AG09319 (cell line): ENCODE measurements around the gene ZC3H13.

Experiments used
- DNase-seq: peaks from one replicate; pipeline ENCODE4 v3.0.0-alpha.2; 2010; ENCODE audit warnings: low read depth; ENCODE audit errors: extremely low read depth
- CTCF ChIP-seq: IDR thresholded peaks from 2 replicates; pipeline ENCODE4 v1.5.1; 2011; ENCODE audit warnings: low read depth, mild to moderate bottlenecking, inconsistent platforms, low read length, moderate library complexity

The ZC3H13 gene

GRCh38 chr13:46052319-46053161 lies at the start of gene ZC3H13:
TSS of gene ZC3H13 (minus strand) at chr13:46052746. CDS start at chr13:46045507, 7,239 bp downstream.
- DNase-seq: peak; percentile 84
- peak; percentile 22 for TF ChIP-seq CTCF

- no peak for DNase-seq
- no peak for TF ChIP-seq CTCF
Observed at GRCh38 chr13:46102255-46102605, 49.7 kb upstream of the ZC3H13 start.

- DNase-seq: no peak
- TF ChIP-seq CTCF: no peak
Observed at GRCh38 chr13:46101484-46102254, 49.1 kb upstream of the ZC3H13 start.

- DNase-seq: no peak
Observed at GRCh38 chr13:46101002-46101401, 48.5 kb upstream of the ZC3H13 start.

GRCh38 chr13:46100191-46100815 lies 47.8 kb upstream of the ZC3H13 start:
- no peak for TF ChIP-seq CTCF
- no peak for DNase-seq

More at GRCh38 chr13:46101002-46101401, 48.5 kb upstream of the ZC3H13 start:
- no peak for TF ChIP-seq CTCF

- no peak for DNase-seq
Observed at GRCh38 chr13:46097663-46098062, 45.1 kb upstream of the ZC3H13 start.

More at GRCh38 chr13:46097663-46098062, 45.1 kb upstream of the ZC3H13 start:
- TF ChIP-seq CTCF: no peak
